GM20431 (cell line): Measurements from ENCODE around the gene TOM1L2.

ENCODE experiments used
- in situ Hi-C: fragments of 300-500 bp; cut with MseI, MboI; formaldehyde crosslinking; loops from one replicate; pipeline ENCODE4 v1.15.0; 2020; ENCODE audit warnings: low sequenced_read_pairs; ENCODE audit not compliant: unreplicated experiment

TOM1L2 gene

GRCh38 chr17:17972126-17972951, at the start of gene TOM1L2, which contains the start of gene DRC3:
Gene TOM1L2 (minus strand): TSS chr17:17972400. CDS start chr17:17972313, 87 bp downstream.
Gene DRC3 (plus strand): TSS chr17:17972862. CDS start chr17:17977599, 4,737 bp downstream.
- in situ Hi-C loops = no loop called here

- in situ Hi-C loops = no loop called here
Observed at GRCh38 chr17:18021372-18021771, 49.2 kb upstream of the TOM1L2 start.

DNA sequence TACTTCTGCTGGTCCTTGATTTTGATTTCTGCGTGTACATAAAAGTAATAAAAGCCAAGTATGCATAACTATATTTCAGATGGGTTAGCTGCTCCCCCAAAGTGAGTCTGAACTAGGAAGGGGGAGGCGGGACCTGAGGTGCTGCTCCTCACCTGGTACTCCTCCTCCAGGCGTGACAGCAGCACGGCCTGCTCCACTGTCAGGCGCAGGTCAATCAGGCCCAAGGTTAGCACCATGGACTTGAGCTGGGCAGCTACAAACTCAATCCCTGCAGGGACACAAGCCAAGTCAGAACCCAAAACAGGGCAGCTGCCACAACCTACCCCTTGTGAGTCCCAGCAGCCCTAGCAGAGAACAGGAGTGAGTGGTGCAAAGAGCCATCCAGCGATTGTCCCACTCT, 48.8 kb upstream of the TOM1L2 start:
- in situ Hi-C loops = no loop called here

- in situ Hi-C loops = no loop called here
Observed at GRCh38 chr17:18019838-18020154, 47.6 kb upstream of the TOM1L2 start.

DNA sequence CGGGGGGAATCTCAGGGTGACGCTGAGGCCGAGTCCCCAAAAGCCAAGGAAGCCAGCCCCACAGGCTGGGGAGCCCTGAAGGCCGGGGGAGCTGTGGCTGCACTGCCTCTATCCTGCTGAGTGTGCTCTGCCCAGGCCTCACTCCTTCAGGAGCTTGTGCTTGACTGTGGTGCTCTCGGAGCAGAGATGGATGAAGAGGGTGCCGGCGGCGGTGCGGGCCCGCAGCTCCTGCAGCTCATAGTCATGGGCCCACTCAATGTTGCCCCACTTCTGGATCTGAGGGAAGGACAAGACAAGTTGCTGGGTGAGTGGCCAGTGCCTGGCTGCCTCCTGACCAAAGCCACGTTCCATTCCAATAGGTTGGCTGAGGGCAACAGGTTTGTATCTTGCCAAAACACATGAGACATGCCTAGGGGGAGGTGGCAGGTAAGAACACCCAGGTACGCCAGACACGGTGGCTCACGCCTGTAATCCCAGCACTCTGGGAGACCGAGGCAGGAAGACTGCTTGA, 46.3 kb upstream of the TOM1L2 start:
- in situ Hi-C loops = no loop called here

- in situ Hi-C loops = no loop called here
Observed at GRCh38 chr17:18017958-18018357, 45.8 kb upstream of the TOM1L2 start.

GRCh38 chr17:18016426-18016825, 44.2 kb upstream of the TOM1L2 start:
- in situ Hi-C loops = no loop called here

DNA sequence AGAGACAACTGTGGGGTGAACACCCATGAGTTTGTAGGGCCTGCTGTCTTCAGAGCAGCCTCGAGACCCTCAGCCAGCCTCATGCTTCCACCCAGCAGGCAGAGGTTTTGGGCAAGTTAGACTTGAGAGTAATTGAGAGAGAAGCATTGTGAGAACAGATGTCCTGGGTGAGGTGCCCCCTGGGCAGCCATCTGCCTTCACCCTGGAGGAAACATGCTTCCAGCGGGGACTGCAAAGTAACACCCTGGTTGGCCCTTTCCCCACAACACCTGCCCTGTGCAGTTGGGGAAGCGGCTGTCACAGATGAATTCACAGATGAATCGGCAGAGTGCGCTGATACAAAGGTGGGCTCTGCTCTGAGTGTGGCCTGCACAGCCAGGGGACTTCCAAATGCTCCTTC, 43.4 kb upstream of the TOM1L2 start:
- in situ Hi-C loops = no loop called here

DNA sequence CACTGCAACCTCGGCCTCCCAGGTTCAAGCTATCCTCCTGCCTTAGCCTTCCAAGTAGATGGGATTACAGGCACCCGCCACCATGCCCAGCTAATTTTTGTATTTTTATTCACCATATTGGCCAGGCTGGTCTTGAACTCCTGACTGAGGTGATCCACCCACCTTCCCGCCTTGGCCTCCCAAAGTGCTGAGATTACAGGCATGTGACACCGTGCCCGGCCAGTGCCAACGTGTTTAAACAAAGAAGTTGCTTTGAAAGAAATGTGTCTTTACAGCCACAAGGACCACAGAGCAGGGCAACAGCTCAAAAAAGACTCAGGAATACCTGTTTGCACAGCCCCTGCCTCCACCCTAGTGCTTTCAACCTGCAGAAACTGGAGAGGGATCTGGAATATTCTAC, 41.8 kb upstream of the TOM1L2 start:
- in situ Hi-C loops = no loop called here

DNA sequence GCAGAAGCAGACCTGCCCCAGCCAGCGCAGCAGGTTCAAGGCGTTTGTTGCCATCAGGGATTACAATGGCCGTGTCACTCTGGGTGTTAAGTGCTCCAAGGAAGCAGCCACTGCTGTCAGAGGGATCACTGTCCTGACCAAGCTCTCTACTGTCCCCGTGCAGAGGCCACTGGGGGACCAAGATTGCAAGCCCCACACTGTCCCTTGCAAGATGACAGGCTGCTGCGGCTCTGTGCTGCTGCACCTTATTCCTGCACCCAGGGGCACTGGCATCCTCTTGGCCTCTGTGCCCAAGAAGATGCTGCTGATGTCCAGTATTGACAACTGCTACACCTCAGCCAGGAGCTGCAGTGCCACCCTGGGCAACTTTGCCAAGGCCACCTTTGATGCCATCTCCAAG, 39.1 kb upstream of the TOM1L2 start:
- in situ Hi-C loops = no loop called here

DNA sequence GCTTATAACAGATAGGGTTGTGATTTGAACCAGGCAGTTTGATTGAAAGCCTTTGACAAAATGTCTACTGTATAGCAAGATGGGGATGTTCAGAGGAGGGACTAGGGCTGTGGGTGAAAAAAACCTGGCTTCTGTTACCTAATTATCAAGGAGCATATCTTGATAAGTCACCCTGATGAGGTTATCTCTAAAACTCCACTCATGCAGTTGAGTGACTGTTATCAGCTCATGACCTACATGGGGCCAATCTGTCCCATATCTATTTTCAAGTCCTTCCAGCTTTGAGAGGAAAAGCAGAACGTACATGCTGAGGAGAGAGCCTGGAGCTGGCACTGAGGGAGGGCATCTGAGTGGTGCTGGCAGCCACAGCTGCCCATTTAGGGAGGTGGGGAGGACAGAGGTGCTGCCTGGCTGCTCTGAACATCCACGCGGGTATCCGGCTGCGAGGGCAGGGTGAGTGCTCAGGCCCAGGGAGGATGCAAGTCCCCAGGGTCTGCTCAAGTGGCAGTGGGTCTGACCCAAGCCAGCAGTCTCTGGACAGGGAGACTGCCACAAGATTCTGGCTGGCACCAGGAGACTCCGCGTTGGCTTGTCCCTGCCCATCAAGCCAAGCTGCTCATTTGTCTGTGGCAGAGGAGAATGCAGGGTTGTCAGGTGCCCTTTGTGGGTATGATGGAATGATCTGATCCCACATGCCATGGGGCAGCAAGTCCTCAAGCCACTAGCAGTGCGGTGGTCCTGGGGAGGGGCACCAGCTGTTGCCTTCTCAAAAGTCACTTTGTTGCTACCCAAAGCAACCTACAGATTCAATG, 37.6 kb upstream of the TOM1L2 start:
- in situ Hi-C loops = no loop called here

GRCh38 chr17:18008496-18009268, 36.5 kb upstream of the TOM1L2 start:
- in situ Hi-C loops = no loop called here

GRCh38 chr17:18006495-18007239, 34.5 kb upstream of the TOM1L2 start:
- in situ Hi-C loops = no loop called here

DNA sequence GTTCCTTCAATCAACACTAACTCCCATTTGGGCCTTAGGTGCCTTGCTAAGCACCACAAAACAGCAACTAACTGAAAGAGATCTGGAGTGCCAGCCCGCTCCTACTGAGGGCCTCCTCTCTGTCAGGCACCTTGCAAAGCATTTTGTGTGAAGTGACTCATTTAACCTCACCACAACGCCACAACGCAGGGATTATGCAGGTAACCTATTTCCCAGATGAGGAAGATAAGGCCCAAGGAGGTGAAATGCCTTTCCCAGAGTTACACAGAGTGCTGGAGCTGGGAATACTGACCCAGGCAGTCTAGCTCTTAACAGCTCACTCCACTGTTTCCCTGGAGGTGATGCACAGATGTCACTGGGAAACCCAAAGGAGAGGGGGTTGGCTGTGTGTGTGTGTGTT, 33.3 kb upstream of the TOM1L2 start:
- in situ Hi-C loops = no loop called here

- in situ Hi-C loops = no loop called here
Observed at GRCh38 chr17:18004884-18005305, 32.7 kb upstream of the TOM1L2 start.

DNA sequence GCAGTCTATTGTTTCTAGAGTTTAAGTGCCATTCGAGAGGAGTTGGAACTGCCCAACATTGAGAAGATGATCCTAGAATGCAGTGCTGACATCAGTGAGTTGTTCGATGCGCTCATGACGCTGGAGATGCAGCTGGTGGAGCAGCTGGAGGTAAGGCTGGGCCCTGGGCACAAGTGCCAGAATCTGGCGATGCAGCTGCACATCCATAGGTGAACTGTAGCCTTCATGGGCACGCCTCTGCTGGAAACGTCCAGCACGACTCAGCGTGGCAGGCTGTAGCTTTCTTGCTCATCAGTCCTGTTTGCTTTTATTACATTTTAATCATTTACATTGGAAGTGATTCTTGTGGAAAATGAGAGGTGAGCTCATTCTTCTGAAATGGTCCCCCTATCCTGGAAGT, 32.1 kb upstream of the TOM1L2 start:
- in situ Hi-C loops = no loop called here

DNA sequence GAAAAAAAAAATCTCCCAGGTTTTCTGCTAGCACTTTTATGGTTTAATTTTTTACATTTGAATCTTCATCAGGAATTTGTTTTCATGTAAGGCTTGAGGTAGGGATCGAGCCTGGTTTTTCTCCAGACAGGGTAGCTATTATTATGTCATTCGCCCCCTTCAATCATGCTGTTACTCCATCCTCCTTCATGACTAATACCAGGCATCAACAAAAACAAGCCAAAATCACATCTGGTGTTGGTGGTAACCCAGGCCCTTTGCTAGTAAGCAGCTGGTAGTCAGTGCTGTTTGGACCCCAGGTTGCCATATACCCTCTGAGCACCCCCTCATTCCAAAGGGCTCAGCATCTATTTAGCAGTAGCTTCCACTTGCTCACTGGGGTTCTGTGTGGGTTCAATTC, 30.0 kb upstream of the TOM1L2 start:
- in situ Hi-C loops = no loop called here

DNA sequence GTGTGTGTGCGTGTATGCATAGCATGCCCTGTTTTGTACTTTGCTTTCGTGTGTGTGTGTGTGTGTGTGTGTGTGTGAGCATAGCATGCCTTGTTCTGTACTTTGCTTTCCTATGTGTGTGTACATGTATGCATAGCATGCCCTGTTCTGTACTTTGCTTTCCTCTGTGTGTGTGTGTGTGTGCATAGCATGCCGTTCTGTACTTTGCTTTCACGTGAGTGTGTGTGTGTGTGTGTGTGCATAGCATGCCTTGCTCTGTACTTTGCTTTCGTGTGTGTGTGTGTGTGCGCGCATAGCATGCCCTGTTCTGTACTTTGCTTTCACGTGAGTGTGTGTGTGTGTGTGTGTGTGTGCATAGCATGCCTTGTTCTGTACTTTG, 27.8 kb upstream of the TOM1L2 start:
- in situ Hi-C loops = no loop called here

- in situ Hi-C loops = no loop called here
Observed at GRCh38 chr17:17999364-18000029, 27.3 kb upstream of the TOM1L2 start.
